Kidney glomerular epithelial cell (primary cell): ENCODE results near the gene EPN2.

Experiments used
- DNase-seq: peaks from one replicate; lab custom pipeline; 2025; lab: John Stamatoyannopoulos, UW

EPN2 gene

GRCh38 chr17:19294443-19294842 is 57.3 kb downstream of the EPN2 start:
- DNase-seq = no peak

GRCh38 chr17:19295473-19296135 is 58.4 kb downstream of the EPN2 start:
- DNase-seq = no peak

GRCh38 chr17:19296786-19297778 is 59.9 kb downstream of the EPN2 start:
- DNase-seq = no peak

GRCh38 chr17:19298569-19299213 is 61.5 kb downstream of the EPN2 start:
- no peak for DNase-seq

GRCh38 chr17:19299214-19299747 is 62.1 kb downstream of the EPN2 start:
- DNase-seq = no peak

- DNase-seq = no peak
Measured at GRCh38 chr17:19299866-19300265, 62.7 kb downstream of the EPN2 start.

- no peak for DNase-seq
Measured at GRCh38 chr17:19301274-19301951, 64.2 kb downstream of the EPN2 start.

- no peak for DNase-seq
Measured at GRCh38 chr17:19301973-19302372, 64.8 kb downstream of the EPN2 start.

- no peak for DNase-seq
Measured at GRCh38 chr17:19302791-19303331, 65.7 kb downstream of the EPN2 start.

- no peak for DNase-seq
Measured at GRCh38 chr17:19303367-19303776, 66.2 kb downstream of the EPN2 start.

GRCh38 chr17:19304209-19304608 is 67.0 kb downstream of the EPN2 start:
- no peak for DNase-seq

- no peak for DNase-seq
Measured at GRCh38 chr17:19304751-19305150, 67.6 kb downstream of the EPN2 start.

- no peak for DNase-seq
Measured at GRCh38 chr17:19305256-19305655, 68.1 kb downstream of the EPN2 start.

GRCh38 chr17:19305761-19306159 is 68.6 kb downstream of the EPN2 start:
- no peak for DNase-seq

GRCh38 chr17:19306160-19307111 is 69.3 kb downstream of the EPN2 start:
- DNase-seq = no peak

- no peak for DNase-seq
Measured at GRCh38 chr17:19307521-19307920, 70.4 kb downstream of the EPN2 start.

- no peak for DNase-seq
Measured at GRCh38 chr17:19308398-19308797, 71.2 kb downstream of the EPN2 start.

- no peak for DNase-seq
Measured at GRCh38 chr17:19309701-19310100, 72.5 kb downstream of the EPN2 start.

GRCh38 chr17:19310151-19310550 is 73.0 kb downstream of the EPN2 start:
- no peak for DNase-seq

GRCh38 chr17:19311016-19311415 is 73.8 kb downstream of the EPN2 start:
- DNase-seq = no peak
